GM12878 (cell line): ENCODE results near the gene SGCD. TPM values are rescaled to one million over a fixed set of nuclear protein-coding genes. Genes with fewer than 3 reads are reported as not detected.

Source experiments
- ATAC-seq: fragments of 200-7000 bp; cut with Tn5 transposase; 3 replicates; pipeline ENCODE4 v1.9.1; 2020; ENCODE audit warnings: mild to moderate bottlenecking, moderate library complexity
- BruUV-seq: library from RNA; stranded (reverse); fragments of 400-500 nt; replicated peaks from 2 replicates; lab custom pipeline; 2021; lab: Mats Ljungman, UMichigan
- CTCF ChIA-PET: fragments of 300-600 bp; sonication (Branson Sonifier 250); formaldehyde crosslinking; extraction: SDS; loops from one replicate; lab custom pipeline; 2021; ENCODE audit warnings: inconsistent platforms; lab: Yijun Ruan, JAX
- POLR2A ChIA-PET: fragments of 350-600 bp; formaldehyde crosslinking; extraction: SDS; loops from one replicate; lab custom pipeline; 2021; ENCODE audit warnings: inconsistent platforms; lab: Charles Lee
- RAD21 ChIA-PET: fragments of 300-600 bp; sonication (Branson Sonifier 250); formaldehyde crosslinking; loops from one replicate; lab custom pipeline; 2023; ENCODE audit warnings: antibody characterized with exemption; ENCODE audit not compliant: unreplicated experiment; lab: Charles Lee
- SMC1A ChIA-PET: fragments of 300-600 bp; sonication (Branson Sonifier 250); formaldehyde crosslinking; loops from one replicate; lab custom pipeline; 2023; ENCODE audit not compliant: unreplicated experiment, uncharacterized antibody; lab: Charles Lee
- DNase-seq: peaks from one replicate; pipeline ENCODE4 v3.0.0-alpha.2; 2011; ENCODE audit warnings: low read depth, low spot score
- FAIRE-seq: peaks from 3 replicates; lab custom pipeline; 2011; peaks lifted over from hg19 to GRCh38; lab: Jason Lieb, UNC
- H2AFZ ChIP-seq: 2 replicates; pipeline ENCODE4 v1.6.0; 2011; ENCODE audit warnings: low read depth, low read length, control low read depth; ENCODE audit not compliant: control insufficient read depth
- H3K27ac ChIP-seq: 2 replicates; pipeline ENCODE4 v1.5.1; 2011; ENCODE audit warnings: control low read depth; ENCODE audit not compliant: control insufficient read depth, insufficient read depth
- H3K27me3 ChIP-seq, 2 experiments: replicated peaks in 1 of 2; 2 replicates each; pipeline versions ENCODE4 v1.6.0 to v1.6.1; 2011; ENCODE audit warnings: low read length in 1 of 2; ENCODE audit not compliant: control insufficient read depth in 2 of 2, insufficient read depth in 2 of 2
- H3K36me3 ChIP-seq, 2 experiments: 2 replicates each; pipeline ENCODE4 v1.5.1; 2011; ENCODE audit warnings: low read length in 1 of 2; ENCODE audit not compliant: control insufficient read depth in 2 of 2, insufficient read depth in 2 of 2
- H3K4me1 ChIP-seq: 2 replicates; pipeline ENCODE4 v1.6.1; 2011; ENCODE audit warnings: mild to moderate bottlenecking, low read length, moderate library complexity, mixed read lengths; ENCODE audit not compliant: control insufficient read depth, insufficient read depth
- H3K4me2 ChIP-seq: 2 replicates; pipeline ENCODE4 v1.6.0; 2011; ENCODE audit warnings: control low read depth; ENCODE audit not compliant: control insufficient read depth, insufficient read depth
- H3K4me3 ChIP-seq: fragments of 200-600 bp; sonication (generic); 2 replicates; pipeline ENCODE4 v1.5.1; 2016
- H3K79me2 ChIP-seq: 2 replicates; pipeline ENCODE4 v1.6.0; 2011; ENCODE audit warnings: low read length; ENCODE audit not compliant: control insufficient read depth, insufficient read depth
- H3K9ac ChIP-seq: 2 replicates; pipeline ENCODE4 v1.8.0; 2011; ENCODE audit warnings: low read length, control low read depth, mixed read lengths; ENCODE audit not compliant: control insufficient read depth, insufficient read depth
- H3K9me3 ChIP-seq: replicated peaks from 3 replicates; pipeline ENCODE4 v1.5.1; 2011; ENCODE audit warnings: mild to moderate bottlenecking, low read length; ENCODE audit not compliant: control insufficient read depth, insufficient read depth
- H4K20me1 ChIP-seq: 2 replicates; pipeline ENCODE4 v1.6.0; 2011; ENCODE audit not compliant: control insufficient read depth, insufficient read depth
- CREM ChIP-seq: IDR thresholded peaks from 2 replicates; pipeline ENCODE4 v1.6.1; 2014; ENCODE audit warnings: antibody characterized with exemption, low read depth
- MXI1 ChIP-seq: fragments of 150-350 bp; IDR thresholded peaks from 2 replicates; pipeline ENCODE4 v1.6.1; 2011; ENCODE audit warnings: low read depth, mild to moderate bottlenecking, inconsistent platforms, low read length, improper control_type of control experiment
- TCF12 ChIP-seq: IDR thresholded peaks from 2 replicates; pipeline ENCODE4 v1.6.1; 2011; ENCODE audit warnings: low read depth, mild to moderate bottlenecking, low read length
- ZNF207 ChIP-seq: fragments of 450-650 bp; IDR thresholded peaks from 2 replicates; pipeline ENCODE4 v1.6.1; 2014; ENCODE audit warnings: antibody characterized with exemption, mild to moderate bottlenecking, borderline replicate concordance
- ZNF24 ChIP-seq: fragments of 450-650 bp; IDR thresholded peaks from 2 replicates; pipeline ENCODE4 v1.6.1; 2017; ENCODE audit warnings: antibody characterized with exemption, mild to moderate bottlenecking
- ZNF622 ChIP-seq: fragments of 450-650 bp; IDR thresholded peaks from 2 replicates; pipeline ENCODE4 v1.6.1; 2017; ENCODE audit warnings: mild to moderate bottlenecking, inconsistent platforms
- WGBS: methylation state at CpG from one replicate; pipeline ENCODE4 v1.1.6; 2016; ENCODE audit warnings: low lambda C conversion rate; ENCODE audit not compliant: insufficient replicate concordance, insufficient coverage; ENCODE audit errors: missing lambda C conversion rate; 5-methylcytosine and 5-hydroxymethylcytosine counted together
- in situ Hi-C: fragments of 300-500 bp; cut with MboI; formaldehyde crosslinking; loops from 9 replicates; pipeline ENCODE4 v1.14.3; 2018; ENCODE audit warnings: mixed read lengths
- intact Hi-C: fragments of 100-400 bp; cut with micrococcal nuclease; formaldehyde crosslinking; loops from one replicate; pipeline ENCODE4 v1.14.2; 2022; ENCODE audit not compliant: unreplicated experiment
- polyA plus RNA-seq, 11 experiments: library from polyadenylated mRNA; depleted of rRNA in 4 of 11; unstranded in 6 of 11; stranded (reverse) in 5 of 11; fragments of >200 nt; fragmentation: Nextera tagmentation in 4 of 11; fragmentation: Illumina TruSeq in 1 of 11; extraction: Ambion mirVana in 4 of 11; extraction: Trizol in 1 of 11; gene quantifications; 1 replicate in 1 of 11; 2 replicates in 10 of 11; pipeline versions ENCODE4 v1.2.1 to v1.2.3, GENCODE V29; 2011 to 2016; ENCODE audit warnings: inconsistent platforms in 2 of 11, missing spikeins in 2 of 11, low read depth in 1 of 11
- total RNA-seq, 4 experiments: library from RNA; depleted of rRNA in 3 of 4; stranded (reverse); fragments of >200 nt in 3 of 4; fragmentation: Illumina TruSeq in 1 of 4; extraction: Trizol in 1 of 4; gene quantifications; 2 replicates each; pipeline versions ENCODE4 v1.2.1 to v1.2.3, GENCODE V29; 2013 to 2021
- TF ChIP-seq, protein P1 (sequence below): fragments of 450-650 bp; conservative IDR thresholded peaks from 2 replicates; pipeline ENCODE4 v1.6.1; 2017; ENCODE audit warnings: mild to moderate bottlenecking, moderate library complexity
- TF ChIP-seq, protein P2 (sequence below): fragments of 450-650 bp; IDR thresholded peaks from 2 replicates; pipeline ENCODE4 v1.6.1; 2014; ENCODE audit warnings: mild to moderate bottlenecking
- TF ChIP-seq, protein P3 (sequence below): fragments of 450-650 bp; formaldehyde crosslinking; IDR thresholded peaks from 2 replicates; pipeline ENCODE4 v1.4.0; 2020; ENCODE audit warnings: mild to moderate bottlenecking, moderate library complexity
- TF ChIP-seq, protein P4 (sequence below): fragments of 450-650 bp; IDR thresholded peaks from 2 replicates; pipeline ENCODE4 v1.6.1; 2017; ENCODE audit warnings: mild to moderate bottlenecking, moderate library complexity

The SGCD gene
- total and polyA plus RNA-seq, 10 of the 15 experiments (the other 5 are each of a cell fraction or from before 2014, with no cell fraction given), result 0.06 TPM; not detected in 9

DNA sequence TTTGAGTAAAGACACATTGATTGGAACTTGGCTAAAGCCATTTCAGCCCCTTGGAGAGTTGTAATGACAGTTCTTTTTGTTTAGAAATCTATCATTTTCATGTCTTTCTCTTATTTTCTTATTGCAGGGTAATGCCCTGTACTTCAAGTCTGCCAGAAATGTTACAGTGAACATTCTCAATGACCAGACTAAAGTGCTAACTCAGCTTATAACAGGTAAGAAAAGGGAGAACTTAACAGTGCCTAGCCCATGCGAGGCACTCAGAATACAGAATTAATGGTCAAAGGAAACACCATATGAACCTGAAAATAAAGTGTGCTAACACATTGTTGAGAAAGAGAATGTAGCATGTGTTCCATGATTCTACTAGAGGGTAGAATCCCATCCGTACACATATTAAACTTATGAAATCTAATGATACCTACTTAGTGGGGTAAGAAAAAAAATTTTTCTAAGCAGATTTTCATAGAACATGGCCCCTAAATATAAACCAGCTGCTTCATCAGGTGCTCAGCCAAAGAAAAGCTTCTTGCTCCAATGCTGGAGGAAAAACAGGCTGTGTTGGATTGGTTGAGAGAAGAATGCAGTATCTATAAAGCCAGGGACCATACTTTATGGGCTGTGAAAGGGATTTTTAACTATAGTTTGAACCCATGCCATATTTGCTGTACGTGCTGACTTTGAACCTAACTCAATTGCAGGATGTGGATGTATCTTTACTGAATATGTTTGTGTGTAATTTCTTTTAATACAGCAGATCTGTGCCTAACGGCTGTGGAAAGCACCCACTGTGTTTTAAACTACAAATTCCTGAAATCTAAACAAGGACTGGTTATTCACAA is 262.4 kb downstream of the SGCD start:
- ChIA-PET SMC1A (no interaction called here), RAD21 (no interaction called here), CTCF (no interaction called here), POLR2A (no interaction called here)
- Histone ChIP-seq H3K27me3 (no peaks in the 10 kb centered on the region), H3K9me3 (no peaks in the 10 kb centered on the region), H3K79me2 (no peaks in the 10 kb centered on the region), H2AFZ (no peak overlapping the region), H4K20me1 (no peaks in the 10 kb centered on the region), H3K9ac (no peak overlapping the region), H3K4me3 (no peak overlapping the region), H3K27ac (no peak overlapping the region), H3K36me3 (no peaks in the 10 kb centered on the region), H3K4me2 (no peak overlapping the region), H3K4me1 (no peaks in the 10 kb centered on the region)
- FAIRE-seq, result no peak
- in situ Hi-C loops, result no loop called here
- 13% methylated on average over 4 of the region's 4 CpGs for WGBS
- DNase-seq, result no peak
- BruUV-seq, result no TSS peak
- intact Hi-C loops, result no loop called here
- ATAC-seq, result no peak
- TF ChIP-seq, protein P1, sequence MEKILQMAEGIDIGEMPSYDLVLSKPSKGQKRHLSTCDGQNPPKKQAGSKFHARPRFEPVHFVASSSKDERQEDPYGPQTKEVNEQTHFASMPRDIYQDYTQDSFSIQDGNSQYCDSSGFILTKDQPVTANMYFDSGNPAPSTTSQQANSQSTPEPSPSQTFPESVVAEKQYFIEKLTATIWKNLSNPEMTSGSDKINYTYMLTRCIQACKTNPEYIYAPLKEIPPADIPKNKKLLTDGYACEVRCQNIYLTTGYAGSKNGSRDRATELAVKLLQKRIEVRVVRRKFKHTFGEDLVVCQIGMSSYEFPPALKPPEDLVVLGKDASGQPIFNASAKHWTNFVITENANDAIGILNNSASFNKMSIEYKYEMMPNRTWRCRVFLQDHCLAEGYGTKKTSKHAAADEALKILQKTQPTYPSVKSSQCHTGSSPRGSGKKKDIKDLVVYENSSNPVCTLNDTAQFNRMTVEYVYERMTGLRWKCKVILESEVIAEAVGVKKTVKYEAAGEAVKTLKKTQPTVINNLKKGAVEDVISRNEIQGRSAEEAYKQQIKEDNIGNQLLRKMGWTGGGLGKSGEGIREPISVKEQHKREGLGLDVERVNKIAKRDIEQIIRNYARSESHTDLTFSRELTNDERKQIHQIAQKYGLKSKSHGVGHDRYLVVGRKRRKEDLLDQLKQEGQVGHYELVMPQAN, result no peak
- no peak for TF ChIP-seq MXI1
- TF ChIP-seq, protein P2, sequence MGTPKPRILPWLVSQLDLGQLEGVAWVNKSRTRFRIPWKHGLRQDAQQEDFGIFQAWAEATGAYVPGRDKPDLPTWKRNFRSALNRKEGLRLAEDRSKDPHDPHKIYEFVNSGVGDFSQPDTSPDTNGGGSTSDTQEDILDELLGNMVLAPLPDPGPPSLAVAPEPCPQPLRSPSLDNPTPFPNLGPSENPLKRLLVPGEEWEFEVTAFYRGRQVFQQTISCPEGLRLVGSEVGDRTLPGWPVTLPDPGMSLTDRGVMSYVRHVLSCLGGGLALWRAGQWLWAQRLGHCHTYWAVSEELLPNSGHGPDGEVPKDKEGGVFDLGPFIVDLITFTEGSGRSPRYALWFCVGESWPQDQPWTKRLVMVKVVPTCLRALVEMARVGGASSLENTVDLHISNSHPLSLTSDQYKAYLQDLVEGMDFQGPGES, result no peak
- TF ChIP-seq TCF12, result no peak
- TF ChIP-seq ZNF207, result no peak
- TF ChIP-seq, protein P3, sequence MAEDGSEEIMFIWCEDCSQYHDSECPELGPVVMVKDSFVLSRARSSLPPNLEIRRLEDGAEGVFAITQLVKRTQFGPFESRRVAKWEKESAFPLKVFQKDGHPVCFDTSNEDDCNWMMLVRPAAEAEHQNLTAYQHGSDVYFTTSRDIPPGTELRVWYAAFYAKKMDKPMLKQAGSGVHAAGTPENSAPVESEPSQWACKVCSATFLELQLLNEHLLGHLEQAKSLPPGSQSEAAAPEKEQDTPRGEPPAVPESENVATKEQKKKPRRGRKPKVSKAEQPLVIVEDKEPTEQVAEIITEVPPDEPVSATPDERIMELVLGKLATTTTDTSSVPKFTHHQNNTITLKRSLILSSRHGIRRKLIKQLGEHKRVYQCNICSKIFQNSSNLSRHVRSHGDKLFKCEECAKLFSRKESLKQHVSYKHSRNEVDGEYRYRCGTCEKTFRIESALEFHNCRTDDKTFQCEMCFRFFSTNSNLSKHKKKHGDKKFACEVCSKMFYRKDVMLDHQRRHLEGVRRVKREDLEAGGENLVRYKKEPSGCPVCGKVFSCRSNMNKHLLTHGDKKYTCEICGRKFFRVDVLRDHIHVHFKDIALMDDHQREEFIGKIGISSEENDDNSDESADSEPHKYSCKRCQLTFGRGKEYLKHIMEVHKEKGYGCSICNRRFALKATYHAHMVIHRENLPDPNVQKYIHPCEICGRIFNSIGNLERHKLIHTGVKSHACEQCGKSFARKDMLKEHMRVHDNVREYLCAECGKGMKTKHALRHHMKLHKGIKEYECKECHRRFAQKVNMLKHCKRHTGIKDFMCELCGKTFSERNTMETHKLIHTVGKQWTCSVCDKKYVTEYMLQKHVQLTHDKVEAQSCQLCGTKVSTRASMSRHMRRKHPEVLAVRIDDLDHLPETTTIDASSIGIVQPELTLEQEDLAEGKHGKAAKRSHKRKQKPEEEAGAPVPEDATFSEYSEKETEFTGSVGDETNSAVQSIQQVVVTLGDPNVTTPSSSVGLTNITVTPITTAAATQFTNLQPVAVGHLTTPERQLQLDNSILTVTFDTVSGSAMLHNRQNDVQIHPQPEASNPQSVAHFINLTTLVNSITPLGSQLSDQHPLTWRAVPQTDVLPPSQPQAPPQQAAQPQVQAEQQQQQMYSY (CRISPR knock-in tag), result no peak
- TF ChIP-seq, protein P4, sequence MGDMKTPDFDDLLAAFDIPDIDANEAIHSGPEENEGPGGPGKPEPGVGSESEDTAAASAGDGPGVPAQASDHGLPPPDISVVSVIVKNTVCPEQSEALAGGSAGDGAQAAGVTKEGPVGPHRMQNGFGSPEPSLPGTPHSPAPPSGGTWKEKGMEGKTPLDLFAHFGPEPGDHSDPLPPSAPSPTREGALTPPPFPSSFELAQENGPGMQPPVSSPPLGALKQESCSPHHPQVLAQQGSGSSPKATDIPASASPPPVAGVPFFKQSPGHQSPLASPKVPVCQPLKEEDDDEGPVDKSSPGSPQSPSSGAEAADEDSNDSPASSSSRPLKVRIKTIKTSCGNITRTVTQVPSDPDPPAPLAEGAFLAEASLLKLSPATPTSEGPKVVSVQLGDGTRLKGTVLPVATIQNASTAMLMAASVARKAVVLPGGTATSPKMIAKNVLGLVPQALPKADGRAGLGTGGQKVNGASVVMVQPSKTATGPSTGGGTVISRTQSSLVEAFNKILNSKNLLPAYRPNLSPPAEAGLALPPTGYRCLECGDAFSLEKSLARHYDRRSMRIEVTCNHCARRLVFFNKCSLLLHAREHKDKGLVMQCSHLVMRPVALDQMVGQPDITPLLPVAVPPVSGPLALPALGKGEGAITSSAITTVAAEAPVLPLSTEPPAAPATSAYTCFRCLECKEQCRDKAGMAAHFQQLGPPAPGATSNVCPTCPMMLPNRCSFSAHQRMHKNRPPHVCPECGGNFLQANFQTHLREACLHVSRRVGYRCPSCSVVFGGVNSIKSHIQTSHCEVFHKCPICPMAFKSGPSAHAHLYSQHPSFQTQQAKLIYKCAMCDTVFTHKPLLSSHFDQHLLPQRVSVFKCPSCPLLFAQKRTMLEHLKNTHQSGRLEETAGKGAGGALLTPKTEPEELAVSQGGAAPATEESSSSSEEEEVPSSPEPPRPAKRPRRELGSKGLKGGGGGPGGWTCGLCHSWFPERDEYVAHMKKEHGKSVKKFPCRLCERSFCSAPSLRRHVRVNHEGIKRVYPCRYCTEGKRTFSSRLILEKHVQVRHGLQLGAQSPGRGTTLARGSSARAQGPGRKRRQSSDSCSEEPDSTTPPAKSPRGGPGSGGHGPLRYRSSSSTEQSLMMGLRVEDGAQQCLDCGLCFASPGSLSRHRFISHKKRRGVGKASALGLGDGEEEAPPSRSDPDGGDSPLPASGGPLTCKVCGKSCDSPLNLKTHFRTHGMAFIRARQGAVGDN, result no peak
- no peak for TF ChIP-seq ZNF24
- TF ChIP-seq CREM, result no peak
- TF ChIP-seq ZNF622, result no peak
